Mucosa of descending colon (tissue), 3 donors: ENCODE data around the gene EHD1. TPM values are rescaled to one million over a fixed set of nuclear protein-coding genes. Genes with fewer than 3 reads are reported as not detected.
"Not testable (repeated sequence)": the region's sequence is repeated elsewhere in the genome, so short reads cannot be mapped to it uniquely, and the experiment has no call there.

Source experiments
- ATAC-seq: fragments of 200-7000 bp; cut with Tn5 transposase; one replicate; pipeline ENCODE4 v1.9.1; 2020; ENCODE audit warnings: mild to moderate bottlenecking, moderate library complexity
- DNase-seq, 3 donors: peaks; one replicate each; pipeline ENCODE4 v3.0.0-alpha.2; 2020
- H3K36me3 ChIP-seq: fragments of 200-600 bp; one replicate; pipeline ENCODE4 v1.8.0; 2021; ENCODE audit warnings: low read depth, mild to moderate bottlenecking
- H3K4me1 ChIP-seq: fragments of 200-600 bp; one replicate; pipeline ENCODE4 v1.8.0; 2021; ENCODE audit warnings: low read depth, mild to moderate bottlenecking
- H3K4me3 ChIP-seq: fragments of 200-600 bp; one replicate; pipeline ENCODE4 v1.8.0; 2021; ENCODE audit warnings: mild to moderate bottlenecking
- H3K9me3 ChIP-seq: fragments of 200-600 bp; one replicate; pipeline ENCODE4 v1.8.0; 2021; ENCODE audit warnings: mild to moderate bottlenecking
- CTCF ChIP-seq: fragments of 200-600 bp; IDR thresholded peaks from one replicate; pipeline ENCODE4 v1.8.0; 2022; ENCODE audit warnings: antibody characterized with exemption, mild to moderate bottlenecking
- intact Hi-C, 2 donors: fragments of 100-400 bp; cut with DNase I in 1 of 2; cut with micrococcal nuclease in 1 of 2; formaldehyde crosslinking; loops; one replicate each; pipeline versions ENCODE4 v1.11.0 to v1.11.1; 2022; cut with DNase I, micrococcal nuclease
- total RNA-seq, 3 donors: library from RNA; stranded (reverse); fragmentation: NEBNext Ultra II Directional in 2 of 3; extraction: Animal tissue kit (Norgen Biotek cat#: 25700) in 2 of 3; gene quantifications; one replicate each; pipeline versions ENCODE4 v1.2.1 to v1.2.4, GENCODE V29; 2021 to 2023
- donor health status: DM: no; HTN: no; CAD: no; lungs with moderate emphysema.
- donor health status: DM: no; HTN: no; CAD: no.
- donor health status: DM: no; HTN: yes; CAD: no.

EHD1 gene
- total RNA-seq, 3 donors from 2014 or later, result 58.3 to 85.9 (median 81.5) TPM

GRCh38 chr11:64826062-64826461 is 52.4 kb downstream of the EHD1 start:
- no peaks in the 10 kb centered on the region for H3K9me3 ChIP-seq
- no peaks in the 10 kb centered on the region for H3K36me3 ChIP-seq
- no peak for TF ChIP-seq CTCF
- no peaks in the 10 kb centered on the region for H3K4me1 ChIP-seq
- ATAC-seq, result no peak
- DNase-seq, result no peak
- H3K4me3 ChIP-seq, result no peak overlapping the region
- intact Hi-C loops, result no loop called here

- Histone ChIP-seq H3K9me3 (no peaks in the 10 kb centered on the region), H3K4me1 (no peaks in the 10 kb centered on the region), H3K4me3 (no peak overlapping the region), H3K36me3 (no peaks in the 10 kb centered on the region)
- TF ChIP-seq CTCF, result no peak
- DNase-seq, result no peak
- no peak for ATAC-seq
- intact Hi-C loops, result no loop called here
Measured at GRCh38 chr11:64823568-64824119, 54.8 kb downstream of the EHD1 start.

- no peaks in the 10 kb centered on the region for H3K36me3 ChIP-seq
- DNase-seq (no peak), ATAC-seq (no peak)
- intact Hi-C loops, result no loop called here
- H3K9me3 ChIP-seq, result no peaks in the 10 kb centered on the region
- H3K4me3 ChIP-seq, result no peak overlapping the region
- TF ChIP-seq CTCF, result no peak
- H3K4me1 ChIP-seq, result no peaks in the 10 kb centered on the region
Measured at GRCh38 chr11:64817476-64817875, 60.9 kb downstream of the EHD1 start.

GRCh38 chr11:64815433-64815832 is 63.0 kb downstream of the EHD1 start:
- H3K9me3 ChIP-seq, H3K36me3 ChIP-seq, H3K4me1 ChIP-seq, H3K4me3 ChIP-seq, ATAC-seq, DNase-seq, intact Hi-C loops: not testable (repeated sequence)

GRCh38 chr11:64814712-64815187 is 63.7 kb downstream of the EHD1 start:
- Histone ChIP-seq H3K36me3 (no peaks in the 10 kb centered on the region), H3K9me3 (no peaks in the 10 kb centered on the region), H3K4me1 (peaks cover 6% of the 10 kb centered on the region), H3K4me3 (no peak overlapping the region)
- intact Hi-C loops, result no loop called here
- DNase-seq, result no peak
- TF ChIP-seq CTCF, result no peak
- ATAC-seq, result no peak

- Histone ChIP-seq H3K36me3 (no peaks in the 10 kb centered on the region), H3K4me1 (peaks cover 12% of the 10 kb centered on the region), H3K4me3 (no peak overlapping the region), H3K9me3 (no peaks in the 10 kb centered on the region)
- intact Hi-C loops, result no loop called here
- no peak for TF ChIP-seq CTCF
- no peak for DNase-seq
- ATAC-seq, result no peak
Measured at GRCh38 chr11:64813826-64814225, 64.6 kb downstream of the EHD1 start.
